K562 (cell line): ENCODE measurements around the gene NPR2.

Source experiments
- BRF1 ChIP-seq: IDR thresholded peaks from 3 replicates; pipeline ENCODE4 v1.6.1; 2011; ENCODE audit warnings: borderline replicate concordance, mild to moderate bottlenecking; ENCODE audit not compliant: insufficient read length; ENCODE audit errors: extremely low read depth
- RCOR1 ChIP-seq, 2 experiments: IDR thresholded peaks; 2 replicates each; pipeline ENCODE4 v1.6.1; 2012; ENCODE audit warnings: low read depth in 2 of 2, low read length in 2 of 2, borderline replicate concordance in 1 of 2, improper control_type of control experiment in 1 of 2
- SOX6 ChIP-seq: fragments of 450-650 bp; IDR thresholded peaks from 2 replicates; pipeline ENCODE4 v1.6.1; 2014; ENCODE audit warnings: mild to moderate bottlenecking
- ZBTB2 ChIP-seq: fragments of 450-650 bp; IDR thresholded peaks from 2 replicates; pipeline ENCODE4 v1.6.1; 2016; ENCODE audit warnings: antibody characterized with exemption
- ZNF23 ChIP-seq: fragments of 250-450 bp; sonication (Bioruptor Pico); IDR thresholded peaks from 2 replicates; pipeline ENCODE4 v1.4.0; 2020; ENCODE audit warnings: mild to moderate bottlenecking
- ZNF707 ChIP-seq: fragments of 250-450 bp; sonication (Bioruptor Pico); conservative IDR thresholded peaks from 2 replicates; pipeline ENCODE4 v1.8.0; 2022; ENCODE audit warnings: inconsistent platforms, mild to moderate bottlenecking, moderate library complexity
- TF ChIP-seq, protein P1 (sequence below): fragments of 250-450 bp; sonication (Bioruptor Pico); IDR thresholded peaks from 2 replicates; pipeline ENCODE4 v1.8.0; 2021; ENCODE audit warnings: mild to moderate bottlenecking, moderate library complexity
- TF ChIP-seq, protein P2 (sequence below): fragments of 450-650 bp; IDR thresholded peaks from 2 replicates; pipeline ENCODE4 v1.7.1; 2018; ENCODE audit warnings: mild to moderate bottlenecking, low read depth; ENCODE audit not compliant: partially characterized antibody
- TF ChIP-seq, protein P3 (sequence below), 3 experiments: IDR thresholded peaks in 2 of 3; conservative IDR thresholded peaks in 1 of 3; 2 replicates each; pipeline ENCODE4 v1.5.1; 2011 to 2012; ENCODE audit warnings: low read length in 3 of 3, mild to moderate bottlenecking in 3 of 3, control low read depth in 2 of 3, improper control_type of control experiment in 1 of 3, inconsistent platforms in 1 of 3, low read depth in 1 of 3, mixed read lengths in 1 of 3, moderate library complexity in 1 of 3; ENCODE audit not compliant: insufficient read depth in 2 of 3

GRCh38 chr9:35826071-35826701 lies 34.8 kb downstream of the NPR2 start:
- TF ChIP-seq ZBTB2 (no peak), ZNF707 (CRISPR knock-in tag) (no peak), SOX6 (no peak), ZNF23 (CRISPR knock-in tag) (no peak), RCOR1 (IDR thresholded peaks at IDR 0.05; ENCODE audit: borderline replicate concordance in 1 of 2, low read depth in 2 of 2, low read length in 2 of 2) (no peak), BRF1 (no peak)
- TF ChIP-seq, protein P1, sequence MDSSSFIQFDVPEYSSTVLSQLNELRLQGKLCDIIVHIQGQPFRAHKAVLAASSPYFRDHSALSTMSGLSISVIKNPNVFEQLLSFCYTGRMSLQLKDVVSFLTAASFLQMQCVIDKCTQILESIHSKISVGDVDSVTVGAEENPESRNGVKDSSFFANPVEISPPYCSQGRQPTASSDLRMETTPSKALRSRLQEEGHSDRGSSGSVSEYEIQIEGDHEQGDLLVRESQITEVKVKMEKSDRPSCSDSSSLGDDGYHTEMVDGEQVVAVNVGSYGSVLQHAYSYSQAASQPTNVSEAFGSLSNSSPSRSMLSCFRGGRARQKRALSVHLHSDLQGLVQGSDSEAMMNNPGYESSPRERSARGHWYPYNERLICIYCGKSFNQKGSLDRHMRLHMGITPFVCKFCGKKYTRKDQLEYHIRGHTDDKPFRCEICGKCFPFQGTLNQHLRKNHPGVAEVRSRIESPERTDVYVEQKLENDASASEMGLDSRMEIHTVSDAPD (CRISPR knock-in tag) = no peak
- TF ChIP-seq, protein P2, sequence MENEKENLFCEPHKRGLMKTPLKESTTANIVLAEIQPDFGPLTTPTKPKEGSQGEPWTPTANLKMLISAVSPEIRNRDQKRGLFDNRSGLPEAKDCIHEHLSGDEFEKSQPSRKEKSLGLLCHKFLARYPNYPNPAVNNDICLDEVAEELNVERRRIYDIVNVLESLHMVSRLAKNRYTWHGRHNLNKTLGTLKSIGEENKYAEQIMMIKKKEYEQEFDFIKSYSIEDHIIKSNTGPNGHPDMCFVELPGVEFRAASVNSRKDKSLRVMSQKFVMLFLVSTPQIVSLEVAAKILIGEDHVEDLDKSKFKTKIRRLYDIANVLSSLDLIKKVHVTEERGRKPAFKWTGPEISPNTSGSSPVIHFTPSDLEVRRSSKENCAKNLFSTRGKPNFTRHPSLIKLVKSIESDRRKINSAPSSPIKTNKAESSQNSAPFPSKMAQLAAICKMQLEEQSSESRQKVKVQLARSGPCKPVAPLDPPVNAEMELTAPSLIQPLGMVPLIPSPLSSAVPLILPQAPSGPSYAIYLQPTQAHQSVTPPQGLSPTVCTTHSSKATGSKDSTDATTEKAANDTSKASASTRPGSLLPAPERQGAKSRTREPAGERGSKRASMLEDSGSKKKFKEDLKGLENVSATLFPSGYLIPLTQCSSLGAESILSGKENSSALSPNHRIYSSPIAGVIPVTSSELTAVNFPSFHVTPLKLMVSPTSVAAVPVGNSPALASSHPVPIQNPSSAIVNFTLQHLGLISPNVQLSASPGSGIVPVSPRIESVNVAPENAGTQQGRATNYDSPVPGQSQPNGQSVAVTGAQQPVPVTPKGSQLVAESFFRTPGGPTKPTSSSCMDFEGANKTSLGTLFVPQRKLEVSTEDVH = no peak
- TF ChIP-seq, protein P3, sequence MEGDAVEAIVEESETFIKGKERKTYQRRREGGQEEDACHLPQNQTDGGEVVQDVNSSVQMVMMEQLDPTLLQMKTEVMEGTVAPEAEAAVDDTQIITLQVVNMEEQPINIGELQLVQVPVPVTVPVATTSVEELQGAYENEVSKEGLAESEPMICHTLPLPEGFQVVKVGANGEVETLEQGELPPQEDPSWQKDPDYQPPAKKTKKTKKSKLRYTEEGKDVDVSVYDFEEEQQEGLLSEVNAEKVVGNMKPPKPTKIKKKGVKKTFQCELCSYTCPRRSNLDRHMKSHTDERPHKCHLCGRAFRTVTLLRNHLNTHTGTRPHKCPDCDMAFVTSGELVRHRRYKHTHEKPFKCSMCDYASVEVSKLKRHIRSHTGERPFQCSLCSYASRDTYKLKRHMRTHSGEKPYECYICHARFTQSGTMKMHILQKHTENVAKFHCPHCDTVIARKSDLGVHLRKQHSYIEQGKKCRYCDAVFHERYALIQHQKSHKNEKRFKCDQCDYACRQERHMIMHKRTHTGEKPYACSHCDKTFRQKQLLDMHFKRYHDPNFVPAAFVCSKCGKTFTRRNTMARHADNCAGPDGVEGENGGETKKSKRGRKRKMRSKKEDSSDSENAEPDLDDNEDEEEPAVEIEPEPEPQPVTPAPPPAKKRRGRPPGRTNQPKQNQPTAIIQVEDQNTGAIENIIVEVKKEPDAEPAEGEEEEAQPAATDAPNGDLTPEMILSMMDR (IDR thresholded peaks at IDR 0.05 in 2 of 3, conservative IDR thresholded peaks at IDR 0.05 in 1 of 3; ENCODE audit: insufficient read depth in 2 of 3, low read depth in 1 of 3, low read length in 3 of 3) = peak; percentile 60 to 73 (median 63)
